Activated T-cell treated with anti-CD3 and anti-CD28 coated beads, Interleukin-2, amount 50 U/mL, for 1 hour (primary cell): ENCODE data around the gene PIK3R4.

Experiments
- DNase-seq: peaks from one replicate; pipeline ENCODE4 v3.0.0-alpha.2; 2020

Gene PIK3R4

GRCh38 chr3:130746246-130747039, at the start of gene PIK3R4:
Gene PIK3R4 (minus strand): TSS chr3:130746829. CDS start chr3:130745218, 1,611 bp downstream.
- DNase-seq = peak; percentile 88

- DNase-seq = no peak
Measured at GRCh38 chr3:130795396-130795795, 48.8 kb upstream of the PIK3R4 start.

GRCh38 chr3:130792246-130792645, 45.6 kb upstream of the PIK3R4 start:
- DNase-seq = no peak

- DNase-seq = no peak
Measured at GRCh38 chr3:130789782-130790322, 43.2 kb upstream of the PIK3R4 start.

GRCh38 chr3:130787422-130788068, 40.9 kb upstream of the PIK3R4 start:
- no peak for DNase-seq

- no peak for DNase-seq
Measured at GRCh38 chr3:130786306-130786705, 39.7 kb upstream of the PIK3R4 start.

- no peak for DNase-seq
Measured at GRCh38 chr3:130783629-130784028, 37.0 kb upstream of the PIK3R4 start.

- DNase-seq = no peak
Measured at GRCh38 chr3:130779486-130779885, 32.9 kb upstream of the PIK3R4 start.

GRCh38 chr3:130779031-130779430, 32.4 kb upstream of the PIK3R4 start:
- DNase-seq = no peak

- no peak for DNase-seq
Measured at GRCh38 chr3:130773366-130773765, 26.7 kb upstream of the PIK3R4 start.

- DNase-seq = no peak
Measured at GRCh38 chr3:130772129-130772528, 25.5 kb upstream of the PIK3R4 start.

- no peak for DNase-seq
Measured at GRCh38 chr3:130770644-130771043, 24.0 kb upstream of the PIK3R4 start.

GRCh38 chr3:130761730-130762311, 15.2 kb upstream of the PIK3R4 start:
- DNase-seq = no peak

GRCh38 chr3:130760922-130761321, 14.3 kb upstream of the PIK3R4 start:
- DNase-seq = no peak

- peak; percentile 32 for DNase-seq
Measured at GRCh38 chr3:130759692-130760338, 13.2 kb upstream of the PIK3R4 start.

- DNase-seq = no peak
Measured at GRCh38 chr3:130758624-130759369, 12.2 kb upstream of the PIK3R4 start.

GRCh38 chr3:130757611-130758150, 11.1 kb upstream of the PIK3R4 start:
- DNase-seq = no peak

GRCh38 chr3:130755666-130756065, 9.0 kb upstream of the PIK3R4 start:
- no peak for DNase-seq

GRCh38 chr3:130748981-130749380, 2.4 kb upstream of the PIK3R4 start:
- DNase-seq = no peak

GRCh38 chr3:130748467-130748861, 1.8 kb upstream of the PIK3R4 start:
- no peak for DNase-seq

- no peak for DNase-seq
Measured at GRCh38 chr3:130743354-130743753, 3.3 kb downstream of the PIK3R4 start.

GRCh38 chr3:130741946-130742610, 4.6 kb downstream of the PIK3R4 start:
- DNase-seq = no peak
